ENCODE data around the gene HS1BP3. TPM values are rescaled to one million over a fixed set of nuclear protein-coding genes. Genes with fewer than 3 reads are reported as not detected.

The HS1BP3 gene
- total and polyA plus RNA-seq, 9 of the 15 experiments (the other 6 are each of a cell fraction or from before 2014, with no cell fraction given): 0.41 to 8.3 (median 5.9) TPM

DNA sequence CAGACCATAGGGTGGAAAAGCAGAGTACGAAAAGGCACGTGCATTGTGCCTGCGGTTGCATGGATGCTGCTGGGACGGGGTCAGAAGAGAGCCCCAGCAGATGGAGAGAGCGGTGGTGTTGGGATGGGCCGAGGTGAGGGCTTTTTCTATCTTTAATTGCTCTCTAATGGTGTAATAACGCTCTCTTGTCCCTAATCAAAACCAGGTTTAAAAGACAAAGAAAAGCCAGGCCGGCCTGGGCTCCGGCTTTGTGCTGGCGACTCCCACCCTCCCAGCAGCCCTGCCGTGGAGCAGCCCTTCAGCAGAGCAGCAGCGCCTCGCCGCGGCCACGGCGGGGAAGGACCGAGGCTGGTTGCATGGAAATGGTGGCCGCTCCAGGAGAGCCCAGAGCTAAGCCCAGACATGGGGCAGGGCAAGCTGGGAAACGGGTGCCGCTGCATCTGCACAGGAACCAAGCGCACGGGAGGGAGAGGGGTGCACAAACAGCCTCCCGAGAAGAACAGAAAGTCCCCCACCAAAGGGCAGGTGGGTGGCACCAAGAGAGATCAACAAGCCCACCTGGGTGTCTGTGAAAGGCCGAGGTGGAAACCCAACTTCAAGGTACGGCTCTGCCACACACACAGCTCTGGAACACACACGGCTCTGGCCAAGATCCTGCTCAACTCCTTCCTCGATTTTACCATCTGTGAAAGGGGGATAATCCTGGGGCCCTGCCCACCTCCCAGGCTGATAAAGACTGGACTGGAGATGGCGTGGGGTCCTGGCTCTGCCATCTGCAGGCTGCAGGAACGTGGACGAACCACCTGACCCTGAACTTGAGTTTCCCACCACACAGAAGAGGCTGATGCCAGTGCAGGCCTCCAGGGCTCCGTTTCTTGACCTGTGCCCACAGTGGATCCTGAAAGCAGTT lies 15.0 kb downstream of the HS1BP3 start (continued):
- no peak for TF ChIP-seq YBX1 (IDR thresholded peaks at IDR 0.05)
- TF ChIP-seq ZNF121 (CRISPR knock-in tag; conservative IDR thresholded peaks at IDR 0.05): no peak
- TF ChIP-seq, protein P1, sequence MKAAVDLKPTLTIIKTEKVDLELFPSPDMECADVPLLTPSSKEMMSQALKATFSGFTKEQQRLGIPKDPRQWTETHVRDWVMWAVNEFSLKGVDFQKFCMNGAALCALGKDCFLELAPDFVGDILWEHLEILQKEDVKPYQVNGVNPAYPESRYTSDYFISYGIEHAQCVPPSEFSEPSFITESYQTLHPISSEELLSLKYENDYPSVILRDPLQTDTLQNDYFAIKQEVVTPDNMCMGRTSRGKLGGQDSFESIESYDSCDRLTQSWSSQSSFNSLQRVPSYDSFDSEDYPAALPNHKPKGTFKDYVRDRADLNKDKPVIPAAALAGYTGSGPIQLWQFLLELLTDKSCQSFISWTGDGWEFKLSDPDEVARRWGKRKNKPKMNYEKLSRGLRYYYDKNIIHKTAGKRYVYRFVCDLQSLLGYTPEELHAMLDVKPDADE (conservative IDR thresholded peaks at IDR 0.05; ENCODE audit: control insufficient read depth, low read depth, low read length): no peak
- TF ChIP-seq RB1 (IDR thresholded peaks at IDR 0.05; ENCODE audit: low read depth): peak; percentile 62; the same call in 1 of the 2 replicates
- no peak for TF ChIP-seq ZNF174 (CRISPR knock-in tag; IDR thresholded peaks at IDR 0.05)
- no peak for TF ChIP-seq ADNP (tag; IDR thresholded peaks at IDR 0.05)
- no peak for TF ChIP-seq EWSR1 (IDR thresholded peaks at IDR 0.05; ENCODE audit: borderline replicate concordance, low read depth, partially characterized antibody)
- TF ChIP-seq HSF4 (CRISPR knock-in tag; IDR thresholded peaks at IDR 0.05; ENCODE audit: borderline replicate concordance): no peak
- TF ChIP-seq THRAP3 (IDR thresholded peaks at IDR 0.05; ENCODE audit: borderline replicate concordance): no peak
- TF ChIP-seq ETV5 (CRISPR knock-in tag; IDR thresholded peaks at IDR 0.05; ENCODE audit: low read depth): no peak
- no peak for TF ChIP-seq ZNF263 (CRISPR knock-in tag; IDR thresholded peaks at IDR 0.05; ENCODE audit: borderline replicate concordance)
- no peak for TF ChIP-seq ZFPM2 (CRISPR knock-in tag; IDR thresholded peaks at IDR 0.05)
- no peak for TF ChIP-seq CAMTA2 (CRISPR knock-in tag; conservative IDR thresholded peaks at IDR 0.05)
- TF ChIP-seq, protein P2, sequence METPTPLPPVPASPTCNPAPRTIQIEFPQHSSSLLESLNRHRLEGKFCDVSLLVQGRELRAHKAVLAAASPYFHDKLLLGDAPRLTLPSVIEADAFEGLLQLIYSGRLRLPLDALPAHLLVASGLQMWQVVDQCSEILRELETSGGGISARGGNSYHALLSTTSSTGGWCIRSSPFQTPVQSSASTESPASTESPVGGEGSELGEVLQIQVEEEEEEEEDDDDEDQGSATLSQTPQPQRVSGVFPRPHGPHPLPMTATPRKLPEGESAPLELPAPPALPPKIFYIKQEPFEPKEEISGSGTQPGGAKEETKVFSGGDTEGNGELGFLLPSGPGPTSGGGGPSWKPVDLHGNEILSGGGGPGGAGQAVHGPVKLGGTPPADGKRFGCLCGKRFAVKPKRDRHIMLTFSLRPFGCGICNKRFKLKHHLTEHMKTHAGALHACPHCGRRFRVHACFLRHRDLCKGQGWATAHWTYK (CRISPR knock-in tag; IDR thresholded peaks at IDR 0.05): no peak
- TF ChIP-seq TAF1 (IDR thresholded peaks at IDR 0.05; ENCODE audit: control insufficient read depth, extremely low read depth, insufficient read depth, low read length, severe bottlenecking): no peak
- no peak for TF ChIP-seq NCOA1 (IDR thresholded peaks at IDR 0.05; ENCODE audit: low read depth)
- TF ChIP-seq, protein P3, sequence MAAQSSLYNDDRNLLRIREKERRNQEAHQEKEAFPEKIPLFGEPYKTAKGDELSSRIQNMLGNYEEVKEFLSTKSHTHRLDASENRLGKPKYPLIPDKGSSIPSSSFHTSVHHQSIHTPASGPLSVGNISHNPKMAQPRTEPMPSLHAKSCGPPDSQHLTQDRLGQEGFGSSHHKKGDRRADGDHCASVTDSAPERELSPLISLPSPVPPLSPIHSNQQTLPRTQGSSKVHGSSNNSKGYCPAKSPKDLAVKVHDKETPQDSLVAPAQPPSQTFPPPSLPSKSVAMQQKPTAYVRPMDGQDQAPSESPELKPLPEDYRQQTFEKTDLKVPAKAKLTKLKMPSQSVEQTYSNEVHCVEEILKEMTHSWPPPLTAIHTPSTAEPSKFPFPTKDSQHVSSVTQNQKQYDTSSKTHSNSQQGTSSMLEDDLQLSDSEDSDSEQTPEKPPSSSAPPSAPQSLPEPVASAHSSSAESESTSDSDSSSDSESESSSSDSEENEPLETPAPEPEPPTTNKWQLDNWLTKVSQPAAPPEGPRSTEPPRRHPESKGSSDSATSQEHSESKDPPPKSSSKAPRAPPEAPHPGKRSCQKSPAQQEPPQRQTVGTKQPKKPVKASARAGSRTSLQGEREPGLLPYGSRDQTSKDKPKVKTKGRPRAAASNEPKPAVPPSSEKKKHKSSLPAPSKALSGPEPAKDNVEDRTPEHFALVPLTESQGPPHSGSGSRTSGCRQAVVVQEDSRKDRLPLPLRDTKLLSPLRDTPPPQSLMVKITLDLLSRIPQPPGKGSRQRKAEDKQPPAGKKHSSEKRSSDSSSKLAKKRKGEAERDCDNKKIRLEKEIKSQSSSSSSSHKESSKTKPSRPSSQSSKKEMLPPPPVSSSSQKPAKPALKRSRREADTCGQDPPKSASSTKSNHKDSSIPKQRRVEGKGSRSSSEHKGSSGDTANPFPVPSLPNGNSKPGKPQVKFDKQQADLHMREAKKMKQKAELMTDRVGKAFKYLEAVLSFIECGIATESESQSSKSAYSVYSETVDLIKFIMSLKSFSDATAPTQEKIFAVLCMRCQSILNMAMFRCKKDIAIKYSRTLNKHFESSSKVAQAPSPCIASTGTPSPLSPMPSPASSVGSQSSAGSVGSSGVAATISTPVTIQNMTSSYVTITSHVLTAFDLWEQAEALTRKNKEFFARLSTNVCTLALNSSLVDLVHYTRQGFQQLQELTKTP (IDR thresholded peaks at IDR 0.05; ENCODE audit: low read depth in 1 of 2, partially characterized antibody in 2 of 2): no peak
- TF ChIP-seq ZNF282 (CRISPR knock-in tag; IDR thresholded peaks at IDR 0.05): no peak
- no peak for TF ChIP-seq SIRT6 (IDR thresholded peaks at IDR 0.05; ENCODE audit: low read depth, low read length)
- no peak for TF ChIP-seq ARNT (IDR thresholded peaks at IDR 0.05)
- TF ChIP-seq, protein P4, sequence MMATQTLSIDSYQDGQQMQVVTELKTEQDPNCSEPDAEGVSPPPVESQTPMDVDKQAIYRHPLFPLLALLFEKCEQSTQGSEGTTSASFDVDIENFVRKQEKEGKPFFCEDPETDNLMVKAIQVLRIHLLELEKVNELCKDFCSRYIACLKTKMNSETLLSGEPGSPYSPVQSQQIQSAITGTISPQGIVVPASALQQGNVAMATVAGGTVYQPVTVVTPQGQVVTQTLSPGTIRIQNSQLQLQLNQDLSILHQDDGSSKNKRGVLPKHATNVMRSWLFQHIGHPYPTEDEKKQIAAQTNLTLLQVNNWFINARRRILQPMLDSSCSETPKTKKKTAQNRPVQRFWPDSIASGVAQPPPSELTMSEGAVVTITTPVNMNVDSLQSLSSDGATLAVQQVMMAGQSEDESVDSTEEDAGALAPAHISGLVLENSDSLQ (IDR thresholded peaks at IDR 0.05): no peak
